ENCODE data around the gene THAP7.

DNA sequence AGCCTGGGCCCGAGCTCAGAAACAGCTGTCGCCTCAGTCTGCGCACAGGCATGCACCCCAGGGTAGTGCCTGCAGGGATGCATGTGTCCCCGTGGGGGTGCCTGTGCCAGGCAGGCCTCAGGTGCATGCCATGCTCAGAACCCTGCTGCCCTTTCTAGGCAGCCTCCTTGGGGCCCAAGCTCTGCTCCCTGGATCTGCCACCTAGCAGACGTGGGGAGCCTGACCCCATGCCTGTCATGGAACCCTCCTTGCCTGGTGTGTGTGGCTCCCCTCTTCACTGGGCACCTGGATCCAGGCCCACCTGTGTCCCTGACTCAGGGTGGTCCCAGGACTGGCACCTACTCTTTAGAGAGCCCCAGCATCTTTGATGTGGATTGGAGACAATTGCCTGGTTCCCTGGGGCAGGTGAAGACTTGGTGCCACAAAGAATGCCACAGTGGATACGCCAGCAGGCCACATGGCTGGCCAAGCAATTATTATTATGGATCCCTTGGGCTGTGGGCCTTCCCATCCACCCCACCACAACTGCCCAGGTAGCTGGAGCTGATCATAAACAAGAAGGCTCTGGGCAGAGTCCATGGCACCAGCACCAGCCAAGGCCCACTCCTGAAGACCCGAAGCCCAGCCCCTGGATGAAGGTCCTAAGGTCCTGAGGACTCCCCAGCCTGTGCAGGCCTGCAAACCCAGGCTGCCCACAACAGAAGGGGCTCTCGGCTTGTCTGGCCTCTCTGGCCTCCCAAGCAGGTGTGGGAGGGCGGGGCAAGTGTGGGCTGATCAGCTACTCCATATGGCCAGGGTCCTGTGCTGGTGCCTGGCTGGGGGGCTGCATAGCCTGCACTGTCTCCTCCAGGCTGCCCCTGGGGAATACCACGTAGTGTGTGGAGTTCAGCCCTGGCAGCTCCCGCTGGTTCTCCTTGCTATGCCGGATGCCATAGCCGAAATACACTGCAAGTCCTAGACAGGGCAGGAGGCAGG lies 26.6 kb upstream of the THAP7 start:
- TF ChIP-seq CTCF (IDR thresholded peaks at IDR 0.05; ENCODE audit: low read depth, low read length, poor library complexity, severe bottlenecking) (no peak), EZH2phosphoT487 (IDR thresholded peaks at IDR 0.05; ENCODE audit: borderline replicate concordance, low read length) (no peak)
